SK-N-SH (cell line): ENCODE results near the gene KHSRP.

ENCODE experiments used
- CTCF ChIP-seq: fragments of 200-600 bp; sonication (generic); IDR thresholded peaks from 2 replicates; pipeline ENCODE4 v1.6.1; 2017; ENCODE audit warnings: antibody characterized with exemption, mild to moderate bottlenecking, moderate library complexity
- RAD21 ChIP-seq: IDR thresholded peaks from 2 replicates; pipeline ENCODE4 v1.6.1; 2012; ENCODE audit warnings: mild to moderate bottlenecking, low read length
- SMC3 ChIP-seq: IDR thresholded peaks from 2 replicates; pipeline ENCODE4 v1.6.1; 2012; ENCODE audit warnings: low read depth, low read length, improper control_type of control experiment
- TF ChIP-seq, protein P1 (sequence below): fragments of 150-350 bp; IDR thresholded peaks from 2 replicates; pipeline ENCODE4 v1.6.1; 2016; ENCODE audit warnings: mild to moderate bottlenecking, low read depth, low read length

DNA sequence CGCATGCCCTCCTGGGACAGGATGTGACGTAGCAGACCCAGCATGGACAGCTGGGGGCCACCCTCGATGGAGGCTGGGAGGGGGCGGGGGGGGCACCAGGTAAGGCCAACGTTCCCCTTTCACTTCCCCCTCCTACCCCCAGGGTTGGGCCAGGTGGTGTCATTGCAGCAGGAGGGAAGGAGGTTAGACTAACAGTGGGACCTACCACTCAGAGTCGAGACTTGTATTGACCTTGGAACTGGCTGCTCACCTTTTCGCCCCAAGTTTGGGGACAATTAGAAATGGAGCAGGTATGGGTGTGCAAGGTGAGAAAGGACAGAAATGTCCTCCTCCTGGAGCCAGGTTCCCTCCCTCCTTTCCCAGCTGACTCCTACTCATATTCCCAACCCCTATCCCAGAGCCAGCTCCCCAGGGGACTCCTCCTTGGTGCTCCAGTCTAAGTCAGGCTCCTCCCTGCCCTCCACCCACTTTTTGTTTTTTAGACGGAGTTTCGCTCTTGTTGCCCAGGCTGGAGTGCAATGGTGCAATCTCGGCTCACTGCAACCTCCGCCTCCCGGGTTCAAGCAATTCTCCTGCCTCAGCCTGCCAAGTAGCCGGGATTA is 17.6 kb upstream of the KHSRP start:
- TF ChIP-seq, protein P1, sequence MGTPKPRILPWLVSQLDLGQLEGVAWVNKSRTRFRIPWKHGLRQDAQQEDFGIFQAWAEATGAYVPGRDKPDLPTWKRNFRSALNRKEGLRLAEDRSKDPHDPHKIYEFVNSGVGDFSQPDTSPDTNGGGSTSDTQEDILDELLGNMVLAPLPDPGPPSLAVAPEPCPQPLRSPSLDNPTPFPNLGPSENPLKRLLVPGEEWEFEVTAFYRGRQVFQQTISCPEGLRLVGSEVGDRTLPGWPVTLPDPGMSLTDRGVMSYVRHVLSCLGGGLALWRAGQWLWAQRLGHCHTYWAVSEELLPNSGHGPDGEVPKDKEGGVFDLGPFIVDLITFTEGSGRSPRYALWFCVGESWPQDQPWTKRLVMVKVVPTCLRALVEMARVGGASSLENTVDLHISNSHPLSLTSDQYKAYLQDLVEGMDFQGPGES, result no peak
- TF ChIP-seq CTCF (no peak), RAD21 (no peak), SMC3 (no peak)
